ENCODE results near the gene CDH1.

Gene CDH1

GRCh38 chr16:68696514-68696913 is 40.6 kb upstream of the CDH1 start:
- no peaks in the 10 kb centered on the region for H3K79me2 ChIP-seq (ENCODE audit: insufficient read depth, low read length)
- H3K4me1 ChIP-seq (ENCODE audit: insufficient read depth, low read length, poor library complexity, severe bottlenecking), result no peaks in the 10 kb centered on the region
- no peak overlapping the region for H3K9ac ChIP-seq (ENCODE audit: low read depth, low read length, poor library complexity, severe bottlenecking)
- H3K36me3 ChIP-seq (ENCODE audit: insufficient read depth, low read length), result no peaks in the 10 kb centered on the region
- H3K9me3 ChIP-seq (ENCODE audit: insufficient read depth, low read depth, low read length), result no peaks in the 10 kb centered on the region
- H3K4me2 ChIP-seq (ENCODE audit: low read depth, low read length, poor library complexity, severe bottlenecking), result no peak overlapping the region
- H3K4me3 ChIP-seq (ENCODE audit: low read length, poor library complexity, severe bottlenecking), result no peak overlapping the region
- no peaks in the 10 kb centered on the region for H3K27me3 ChIP-seq (ENCODE audit: insufficient read depth, low read length, poor library complexity, severe bottlenecking)
- no peaks in the 10 kb centered on the region for H3F3A ChIP-seq (ENCODE audit: low read depth)
- no peaks in the 10 kb centered on the region for H3K9me2 ChIP-seq (replicated peaks; ENCODE audit: low read depth, low read length)
- no peaks in the 10 kb centered on the region for H4K20me1 ChIP-seq (ENCODE audit: insufficient read depth, low read length, poor library complexity, severe bottlenecking)
- no peak for TF ChIP-seq EZH2phosphoT487 (IDR thresholded peaks at IDR 0.05; ENCODE audit: borderline replicate concordance)
- TF ChIP-seq CTCF (conservative IDR thresholded peaks at IDR 0.05; ENCODE audit: low read length), result no peak
- no peak overlapping the region for H2AFZ ChIP-seq (ENCODE audit: low read length)

- Histone ChIP-seq H3K79me2 (ENCODE audit: insufficient read depth, low read length) (no peaks in the 10 kb centered on the region), H3K4me3 (ENCODE audit: low read length, poor library complexity, severe bottlenecking) (no peak overlapping the region), H3K27me3 (ENCODE audit: insufficient read depth, low read length, poor library complexity, severe bottlenecking) (no peaks in the 10 kb centered on the region), H2AFZ (ENCODE audit: low read length) (no peak overlapping the region), H3K9me3 (ENCODE audit: insufficient read depth, low read depth, low read length) (no peaks in the 10 kb centered on the region), H3K9ac (ENCODE audit: low read depth, low read length, poor library complexity, severe bottlenecking) (no peak overlapping the region), H3K36me3 (ENCODE audit: insufficient read depth, low read length) (no peaks in the 10 kb centered on the region), H3K9me2 (replicated peaks; ENCODE audit: low read depth, low read length) (no peaks in the 10 kb centered on the region), H3K4me2 (ENCODE audit: low read depth, low read length, poor library complexity, severe bottlenecking) (no peak overlapping the region), H4K20me1 (ENCODE audit: insufficient read depth, low read length, poor library complexity, severe bottlenecking) (no peaks in the 10 kb centered on the region), H3K4me1 (ENCODE audit: insufficient read depth, low read length, poor library complexity, severe bottlenecking) (no peaks in the 10 kb centered on the region), H3F3A (ENCODE audit: low read depth) (no peaks in the 10 kb centered on the region)
- no peak for TF ChIP-seq EZH2phosphoT487 (IDR thresholded peaks at IDR 0.05; ENCODE audit: borderline replicate concordance)
- TF ChIP-seq CTCF (conservative IDR thresholded peaks at IDR 0.05; ENCODE audit: low read length), result no peak
These were observed 39.0 kb upstream of the CDH1 start for GRCh38 chr16:68698091-68698490.

GRCh38 chr16:68700120-68700519 is 37.0 kb upstream of the CDH1 start:
- Histone ChIP-seq H4K20me1 (ENCODE audit: insufficient read depth, low read length, poor library complexity, severe bottlenecking) (no peaks in the 10 kb centered on the region), H3K36me3 (ENCODE audit: insufficient read depth, low read length) (no peaks in the 10 kb centered on the region), H3K79me2 (ENCODE audit: insufficient read depth, low read length) (no peaks in the 10 kb centered on the region), H3F3A (ENCODE audit: low read depth) (no peaks in the 10 kb centered on the region), H3K4me3 (ENCODE audit: low read length, poor library complexity, severe bottlenecking) (no peak overlapping the region), H3K4me2 (ENCODE audit: low read depth, low read length, poor library complexity, severe bottlenecking) (no peak overlapping the region), H3K9me2 (replicated peaks; ENCODE audit: low read depth, low read length) (no peaks in the 10 kb centered on the region), H3K9me3 (ENCODE audit: insufficient read depth, low read depth, low read length) (no peaks in the 10 kb centered on the region), H3K9ac (ENCODE audit: low read depth, low read length, poor library complexity, severe bottlenecking) (no peak overlapping the region), H2AFZ (ENCODE audit: low read length) (no peak overlapping the region), H3K27me3 (ENCODE audit: insufficient read depth, low read length, poor library complexity, severe bottlenecking) (no peaks in the 10 kb centered on the region), H3K4me1 (ENCODE audit: insufficient read depth, low read length, poor library complexity, severe bottlenecking) (no peaks in the 10 kb centered on the region)
- TF ChIP-seq EZH2phosphoT487 (IDR thresholded peaks at IDR 0.05; ENCODE audit: borderline replicate concordance) (no peak), CTCF (conservative IDR thresholded peaks at IDR 0.05; ENCODE audit: low read length) (no peak)

Data from Loucy (cell line).